Measurements from ENCODE around the gene ANKRD13A. TPM values are rescaled to one million over a fixed set of nuclear protein-coding genes. Genes with fewer than 3 reads are reported as not detected.

The ANKRD13A gene
- total and polyA plus RNA-seq, 2 of the 8 experiments (the other 6 are each of a cell fraction or from before 2014, with no cell fraction given), result 16.8 to 21.4 TPM

DNA sequence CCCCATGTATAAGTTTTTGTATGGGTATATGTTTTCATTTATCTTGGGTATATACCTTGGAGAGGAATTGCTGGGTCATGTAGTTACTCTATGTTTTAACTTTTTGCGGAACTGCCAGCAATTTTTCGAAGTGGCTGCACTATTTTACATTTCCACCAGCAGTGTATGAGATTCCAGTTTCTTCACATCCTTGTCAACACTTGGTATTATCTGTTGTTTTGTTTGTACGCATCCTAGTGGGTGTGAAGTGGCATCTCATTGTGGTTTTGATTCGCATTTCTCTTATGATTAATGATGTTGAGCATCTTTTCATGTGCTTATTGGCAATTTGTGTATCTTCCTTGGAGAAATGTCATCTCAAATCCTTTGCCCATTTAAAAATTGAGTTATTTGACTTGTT lies 6.9 kb downstream of the ANKRD13A start:
- no peaks in the 10 kb centered on the region for H3K4me1 ChIP-seq (replicated peaks in 1 of 4; ENCODE audit: control insufficient read depth in 3 of 4, insufficient read depth in 4 of 4, low read length in 3 of 4)
- 92% methylated on average over 4 of the region's 4 CpGs; no CpG with 5 or more reads in 1 of the 2 experiments for WGBS, 2 experiments (ENCODE audit: extremely low coverage in 1 of 2, insufficient coverage in 1 of 2, insufficient read length in 1 of 2, insufficient replicate concordance in 2 of 2, low coverage in 1 of 2, low lambda C conversion rate in 2 of 2, missing lambda C conversion rate in 1 of 2)
- H4K5ac ChIP-seq (ENCODE audit: insufficient read length, low read depth, low read length), result no peak overlapping the region
- ChIA-PET POLR2A (ENCODE audit: partially characterized antibody) (no interaction called here), CTCF (ENCODE audit: partially characterized antibody) (no interaction called here)
- no peak overlapping the region for H2BK120ac ChIP-seq (replicated peaks; ENCODE audit: low read depth, low read length)
- no peak overlapping the region for H2BK12ac ChIP-seq (ENCODE audit: low read depth, low read length)
- H3K23me2 ChIP-seq (ENCODE audit: low read depth, low read length), result no peaks in the 10 kb centered on the region
- no peak overlapping the region for H3K18ac ChIP-seq (ENCODE audit: extremely low read depth, low read length)
- H3K27me3 ChIP-seq (replicated peaks in 1 of 4; ENCODE audit: control insufficient read depth in 3 of 4, extremely low read depth in 1 of 4, insufficient read depth in 3 of 4, low read length in 3 of 4), result no peaks in the 10 kb centered on the region
- H2BK20ac ChIP-seq (ENCODE audit: low read length), result no peak overlapping the region
- H2BK15ac ChIP-seq (ENCODE audit: low read length), result no peak overlapping the region
- H3K9me3 ChIP-seq (ENCODE audit: insufficient read depth in 2 of 2, low read depth in 1 of 2, low read length in 1 of 2), result no peaks in the 10 kb centered on the region
- H4K91ac ChIP-seq (replicated peaks; ENCODE audit: insufficient read length, low read length), result no peak overlapping the region
- H2BK5ac ChIP-seq (ENCODE audit: low read depth, low read length), result no peak overlapping the region
- no peak for FAIRE-seq
- DNase-seq (ENCODE audit: low read depth in 1 of 2, low spot score in 2 of 2), result no peak
- no peak overlapping the region for H3K27ac ChIP-seq (ENCODE audit: low read depth, low read length)
- no peaks in the 10 kb centered on the region for H3K36me3 ChIP-seq (ENCODE audit: control insufficient read depth in 2 of 4, insufficient read depth in 4 of 4, low read length in 3 of 4)
- no peaks in the 10 kb centered on the region for H3K79me2 ChIP-seq (ENCODE audit: control insufficient read depth in 1 of 2, insufficient read depth in 2 of 2, low read length in 2 of 2)
- no peak overlapping the region for H3K14ac ChIP-seq (ENCODE audit: insufficient read length)
- H2AFZ ChIP-seq (ENCODE audit: low read length), result no peak overlapping the region
- H3K4ac ChIP-seq (replicated peaks; ENCODE audit: insufficient read length, low read depth, low read length), result no peak overlapping the region
- H4K8ac ChIP-seq (ENCODE audit: extremely low read depth, insufficient read depth, low read length), result no peak overlapping the region
- H2AK5ac ChIP-seq (ENCODE audit: low read depth, low read length), result no peak overlapping the region
- H4K20me1 ChIP-seq (replicated peaks in 1 of 2; ENCODE audit: control insufficient read depth in 1 of 2, insufficient read depth in 2 of 2, low read length in 2 of 2), result no peaks in the 10 kb centered on the region
- H3K56ac ChIP-seq (replicated peaks; ENCODE audit: insufficient read length, low read depth, low read length), result no peak overlapping the region
- H3K4me2 ChIP-seq (ENCODE audit: insufficient read depth in 1 of 2, low read depth in 2 of 2, low read length in 2 of 2), result no peak overlapping the region
- H3K4me3 ChIP-seq (ENCODE audit: extremely low read depth in 1 of 4, insufficient read depth in 2 of 4, low read depth in 3 of 4, low read length in 4 of 4), result no peak overlapping the region
- H3K79me1 ChIP-seq (ENCODE audit: low read depth, low read length), result no peaks in the 10 kb centered on the region
- no peak overlapping the region for H3K9ac ChIP-seq (replicated peaks in 1 of 4; ENCODE audit: extremely low read depth in 1 of 4, low read depth in 3 of 4, low read length in 3 of 4)
- no peak overlapping the region for H3K23ac ChIP-seq (ENCODE audit: insufficient read length)
- TF ChIP-seq SIRT6 (IDR thresholded peaks at IDR 0.05; ENCODE audit: low read length) (no peak), RAD21 (IDR thresholded peaks at IDR 0.05 in 1 of 2, conservative IDR thresholded peaks at IDR 0.05 in 1 of 2; ENCODE audit: low read depth in 2 of 2, low read length in 2 of 2) (no peak), ZNF274 (IDR thresholded peaks at IDR 0.05; ENCODE audit: borderline replicate concordance, extremely low read depth, low read length) (no peak), CHD2 (IDR thresholded peaks at IDR 0.05; ENCODE audit: low read length) (no peak)
- TF ChIP-seq, protein P1, sequence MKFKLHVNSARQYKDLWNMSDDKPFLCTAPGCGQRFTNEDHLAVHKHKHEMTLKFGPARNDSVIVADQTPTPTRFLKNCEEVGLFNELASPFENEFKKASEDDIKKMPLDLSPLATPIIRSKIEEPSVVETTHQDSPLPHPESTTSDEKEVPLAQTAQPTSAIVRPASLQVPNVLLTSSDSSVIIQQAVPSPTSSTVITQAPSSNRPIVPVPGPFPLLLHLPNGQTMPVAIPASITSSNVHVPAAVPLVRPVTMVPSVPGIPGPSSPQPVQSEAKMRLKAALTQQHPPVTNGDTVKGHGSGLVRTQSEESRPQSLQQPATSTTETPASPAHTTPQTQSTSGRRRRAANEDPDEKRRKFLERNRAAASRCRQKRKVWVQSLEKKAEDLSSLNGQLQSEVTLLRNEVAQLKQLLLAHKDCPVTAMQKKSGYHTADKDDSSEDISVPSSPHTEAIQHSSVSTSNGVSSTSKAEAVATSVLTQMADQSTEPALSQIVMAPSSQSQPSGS (IDR thresholded peaks at IDR 0.05; ENCODE audit: low read length), result no peak

Data from H1 (cell line).